ENCODE data around the gene BTBD10.

Gene BTBD10

GRCh38 chr11:13352711-13353110 lies 110.3 kb downstream of the BTBD10 start:
- no peak for DNase-seq
- Histone ChIP-seq H3K4me1 (no peaks in the 10 kb centered on the region), H3K4me3 (no peak overlapping the region), H3K36me3 (peaks cover 33 to 49% (median 36%) of the 10 kb centered on the region in 3 donors), H3K27ac (no peak overlapping the region), H3K27me3 (no peaks in the 10 kb centered on the region), H3K9me3 (no peaks in the 10 kb centered on the region)
- TF ChIP-seq CTCF (IDR thresholded peaks at IDR 0.05): no peak
- intact Hi-C loops (cut with DNase I; ENCODE audit: low total_unique reads): no loop called here

GRCh38 chr11:13349581-13349980 lies 113.4 kb downstream of the BTBD10 start:
- intact Hi-C loops (cut with DNase I; ENCODE audit: low total_unique reads): loop anchor here (10.0 kb wide), 1 partner anchor 385 kb away; no protein-coding TSS in a partner anchor
- no peak overlapping the region for H3K27ac ChIP-seq
- TF ChIP-seq CTCF (IDR thresholded peaks at IDR 0.05): no peak
- peaks cover 6 to 19% (median 8%) of the 10 kb centered on the region in 3 donors for H3K36me3 ChIP-seq
- DNase-seq: no peak
- no peak overlapping the region for H3K4me3 ChIP-seq
- H3K27me3 ChIP-seq: no peaks in the 10 kb centered on the region
- H3K4me1 ChIP-seq: no peaks in the 10 kb centered on the region
- H3K9me3 ChIP-seq: no peaks in the 10 kb centered on the region

- no peak for TF ChIP-seq CTCF (IDR thresholded peaks at IDR 0.05)
- intact Hi-C loops (cut with DNase I; ENCODE audit: low total_unique reads): loop anchor here (10.0 kb wide), 1 partner anchor 384 kb away; no protein-coding TSS in a partner anchor
- no peak for DNase-seq
- Histone ChIP-seq H3K27ac (no peak overlapping the region), H3K36me3 (peaks cover under 1 to 14% (median 3%) of the 10 kb centered on the region in 3 donors), H3K9me3 (no peaks in the 10 kb centered on the region), H3K4me3 (no peak overlapping the region), H3K27me3 (no peaks in the 10 kb centered on the region), H3K4me1 (no peaks in the 10 kb centered on the region)
Observed at GRCh38 chr11:13349046-13349445, 114.0 kb downstream of the BTBD10 start.

GRCh38 chr11:13348305-13348704 lies 114.7 kb downstream of the BTBD10 start:
- no peaks in the 10 kb centered on the region for H3K4me1 ChIP-seq
- no peak for DNase-seq
- no peaks in the 10 kb centered on the region for H3K27me3 ChIP-seq
- intact Hi-C loops (cut with DNase I; ENCODE audit: low total_unique reads): loop anchor here (10.0 kb wide), 1 partner anchor 384 kb away; no protein-coding TSS in a partner anchor
- no peak overlapping the region for H3K4me3 ChIP-seq
- H3K36me3 ChIP-seq: peaks cover 0 to 9% (median 0%) of the 10 kb centered on the region in 3 donors
- H3K27ac ChIP-seq: no peak overlapping the region
- no peak for TF ChIP-seq CTCF (IDR thresholded peaks at IDR 0.05)
- no peaks in the 10 kb centered on the region for H3K9me3 ChIP-seq

- Histone ChIP-seq H3K36me3 (peaks cover 0 to 8% (median 0%) of the 10 kb centered on the region in 3 donors), H3K27me3 (no peaks in the 10 kb centered on the region), H3K9me3 (no peaks in the 10 kb centered on the region), H3K4me1 (no peaks in the 10 kb centered on the region), H3K4me3 (no peak overlapping the region), H3K27ac (no peak overlapping the region)
- intact Hi-C loops (cut with DNase I; ENCODE audit: low total_unique reads): loop anchor here (10.0 kb wide), 1 partner anchor 383 kb away; no protein-coding TSS in a partner anchor
- TF ChIP-seq CTCF (IDR thresholded peaks at IDR 0.05): no peak
- DNase-seq: no peak
Observed at GRCh38 chr11:13347901-13348300, 115.1 kb downstream of the BTBD10 start.

GRCh38 chr11:13346470-13346869 lies 116.6 kb downstream of the BTBD10 start:
- H3K36me3 ChIP-seq: no peaks in the 10 kb centered on the region
- no peak overlapping the region for H3K27ac ChIP-seq
- intact Hi-C loops (cut with DNase I; ENCODE audit: low total_unique reads): loop anchor here (10.0 kb wide), 1 partner anchor 382 kb away; no protein-coding TSS in a partner anchor
- no peaks in the 10 kb centered on the region for H3K9me3 ChIP-seq
- H3K4me1 ChIP-seq: no peaks in the 10 kb centered on the region
- no peak for TF ChIP-seq CTCF (IDR thresholded peaks at IDR 0.05)
- no peak overlapping the region for H3K4me3 ChIP-seq
- no peaks in the 10 kb centered on the region for H3K27me3 ChIP-seq
- DNase-seq: no peak
